ENCODE data around the gene LPCAT1. TPM values are rescaled to one million over a fixed set of nuclear protein-coding genes. Genes with fewer than 3 reads are reported as not detected.

Gene LPCAT1
- total RNA-seq, 2 donors from 2014 or later, result 90.0 to 179 TPM

GRCh38 chr5:1445689-1446601 is 77.8 kb downstream of the LPCAT1 start:
- ATAC-seq, result no peak
- H3K9me3 Mint-ChIP-seq, result no peaks in the 10 kb centered on the region
- no peak overlapping the region for H3K27ac Mint-ChIP-seq

GRCh38 chr5:1445313-1445688 is 78.5 kb downstream of the LPCAT1 start, which contains the start of gene SLC6A3:
TSS of gene SLC6A3 (minus strand) at chr5:1445440. CDS start at chr5:1443197, 2,243 bp downstream.
- ATAC-seq (peak; percentile 51 to 74), DNase-seq (ENCODE audit: low spot score) (no peak)
- H3K4me3 Mint-ChIP-seq, result peak within 1 kb of the TSS; percentile 33
- H3K36me3 Mint-ChIP-seq, result no peaks in the 10 kb centered on the region
- H3K9me3 Mint-ChIP-seq, result no peaks in the 10 kb centered on the region
- H3K27ac Mint-ChIP-seq, result no peak within 1 kb of the TSS
- peaks cover 29 to 30% of the 10 kb centered on the region in 2 donors for H3K27me3 Mint-ChIP-seq
- H3K4me1 Mint-ChIP-seq (ENCODE audit: low read depth in 2 of 2), result peaks cover 9 to 25% of the 10 kb centered on the region in 2 donors

More at GRCh38 chr5:1445689-1446601, 77.8 kb downstream of the LPCAT1 start:
- no peaks in the 10 kb centered on the region for H3K36me3 Mint-ChIP-seq
- DNase-seq (ENCODE audit: low spot score), result no peak
- H3K4me1 Mint-ChIP-seq (ENCODE audit: low read depth in 2 of 2), result peaks cover 9 to 25% of the 10 kb centered on the region in 2 donors
- peaks cover 22 to 27% of the 10 kb centered on the region in 2 donors for H3K27me3 Mint-ChIP-seq
- H3K4me3 Mint-ChIP-seq, result no peak overlapping the region

GRCh38 chr5:1444361-1445189 is 79.2 kb downstream of the LPCAT1 start:
- Mint-ChIP-seq H3K27me3 (peaks cover 35 to 36% of the 10 kb centered on the region in 2 donors), H3K9me3 (peaks cover 4% of the 10 kb centered on the region), H3K36me3 (no peaks in the 10 kb centered on the region), H3K27ac (no peak overlapping the region), H3K4me3 (peak overlapping the region; percentile 33), H3K4me1 (ENCODE audit: low read depth in 2 of 2) (peaks cover 9 to 25% of the 10 kb centered on the region in 2 donors)
- DNase-seq (ENCODE audit: low spot score) (no peak), ATAC-seq (no peak)

GRCh38 chr5:1443991-1444360 is 79.8 kb downstream of the LPCAT1 start:
- peaks cover 34 to 36% of the 10 kb centered on the region in 2 donors for H3K27me3 Mint-ChIP-seq
- no peak for ATAC-seq
- no peak for DNase-seq (ENCODE audit: low spot score)
- H3K36me3 Mint-ChIP-seq, result no peaks in the 10 kb centered on the region
- peaks cover 4% of the 10 kb centered on the region for H3K9me3 Mint-ChIP-seq
- H3K27ac Mint-ChIP-seq, result no peak overlapping the region
- H3K4me1 Mint-ChIP-seq (ENCODE audit: low read depth in 2 of 2), result peaks cover 6 to 23% of the 10 kb centered on the region in 2 donors
- H3K4me3 Mint-ChIP-seq, result peak overlapping the region; percentile 33

- peaks cover 32 to 36% of the 10 kb centered on the region in 2 donors for H3K27me3 Mint-ChIP-seq
- ATAC-seq (no peak), DNase-seq (ENCODE audit: low spot score) (no peak)
Observed at GRCh38 chr5:1443171-1443570, 80.6 kb downstream of the LPCAT1 start.

GRCh38 chr5:1442222-1443145 is 81.3 kb downstream of the LPCAT1 start:
- H3K27ac Mint-ChIP-seq, result no peak overlapping the region
- no peaks in the 10 kb centered on the region for H3K36me3 Mint-ChIP-seq
- H3K4me1 Mint-ChIP-seq (ENCODE audit: low read depth in 2 of 2), result peaks cover 0 to 12% of the 10 kb centered on the region in 2 donors
- DNase-seq (ENCODE audit: low spot score), result no peak
- peaks cover 32 to 36% of the 10 kb centered on the region in 2 donors for H3K27me3 Mint-ChIP-seq
- H3K9me3 Mint-ChIP-seq, result peaks cover 4% of the 10 kb centered on the region
- H3K4me3 Mint-ChIP-seq, result no peak overlapping the region
- no peak for ATAC-seq

More at GRCh38 chr5:1443171-1443570, 80.6 kb downstream of the LPCAT1 start:
- H3K9me3 Mint-ChIP-seq, result peaks cover 4% of the 10 kb centered on the region
- H3K27ac Mint-ChIP-seq, result no peak overlapping the region
- peaks cover 0 to 17% of the 10 kb centered on the region in 2 donors for H3K4me1 Mint-ChIP-seq (ENCODE audit: low read depth in 2 of 2)
- H3K36me3 Mint-ChIP-seq, result no peaks in the 10 kb centered on the region
- no peak overlapping the region for H3K4me3 Mint-ChIP-seq

- ATAC-seq, result no peak
- Mint-ChIP-seq H3K27ac (no peak overlapping the region), H3K4me1 (ENCODE audit: low read depth in 2 of 2) (peaks cover 0 to 5% of the 10 kb centered on the region in 2 donors), H3K27me3 (peaks cover 29 to 36% of the 10 kb centered on the region in 2 donors), H3K36me3 (no peaks in the 10 kb centered on the region), H3K4me3 (no peak overlapping the region), H3K9me3 (peaks cover 4% of the 10 kb centered on the region)
- no peak for DNase-seq (ENCODE audit: low spot score)
Observed at GRCh38 chr5:1441166-1441865, 82.4 kb downstream of the LPCAT1 start.

- H3K36me3 Mint-ChIP-seq, result no peaks in the 10 kb centered on the region
- peaks cover 29 to 36% of the 10 kb centered on the region in 2 donors for H3K27me3 Mint-ChIP-seq
- H3K4me3 Mint-ChIP-seq, result no peak overlapping the region
- DNase-seq (ENCODE audit: low spot score) (no peak), ATAC-seq (no peak)
- H3K27ac Mint-ChIP-seq, result no peak overlapping the region
- peaks cover 0 to 5% of the 10 kb centered on the region in 2 donors for H3K4me1 Mint-ChIP-seq (ENCODE audit: low read depth in 2 of 2)
- peaks cover 4% of the 10 kb centered on the region for H3K9me3 Mint-ChIP-seq
Observed at GRCh38 chr5:1440098-1440493, 83.7 kb downstream of the LPCAT1 start.

- Mint-ChIP-seq H3K9me3 (peaks cover 4% of the 10 kb centered on the region), H3K4me1 (ENCODE audit: low read depth in 2 of 2) (peaks cover 0 to 5% of the 10 kb centered on the region in 2 donors), H3K27ac (no peak overlapping the region), H3K36me3 (no peaks in the 10 kb centered on the region), H3K4me3 (no peak overlapping the region), H3K27me3 (peaks cover 29 to 31% of the 10 kb centered on the region in 2 donors)
- ATAC-seq (no peak), DNase-seq (ENCODE audit: low spot score) (no peak)
Observed at GRCh38 chr5:1439388-1440097, 84.2 kb downstream of the LPCAT1 start.

GRCh38 chr5:1438871-1439270 is 84.9 kb downstream of the LPCAT1 start:
- ATAC-seq, result no peak
- peaks cover 23 to 25% of the 10 kb centered on the region in 2 donors for H3K27me3 Mint-ChIP-seq
- H3K4me3 Mint-ChIP-seq, result no peak overlapping the region
- no peak overlapping the region for H3K27ac Mint-ChIP-seq
- DNase-seq (ENCODE audit: low spot score), result no peak
- no peaks in the 10 kb centered on the region for H3K4me1 Mint-ChIP-seq (ENCODE audit: low read depth in 2 of 2)
- peaks cover 4% of the 10 kb centered on the region for H3K9me3 Mint-ChIP-seq
- H3K36me3 Mint-ChIP-seq, result no peaks in the 10 kb centered on the region

- Mint-ChIP-seq H3K36me3 (no peaks in the 10 kb centered on the region), H3K4me1 (ENCODE audit: low read depth in 2 of 2) (no peaks in the 10 kb centered on the region), H3K27me3 (peaks cover 17 to 24% of the 10 kb centered on the region in 2 donors), H3K9me3 (peaks cover 8% of the 10 kb centered on the region), H3K4me3 (no peak overlapping the region), H3K27ac (no peak overlapping the region)
- ATAC-seq (no peak), DNase-seq (ENCODE audit: low spot score) (no peak)
Observed at GRCh38 chr5:1437876-1438559, 85.7 kb downstream of the LPCAT1 start.
